IMR-90 (cell line): Measurements from ENCODE around the gene GABRG1. TPM values are rescaled to one million over a fixed set of nuclear protein-coding genes. Genes with fewer than 3 reads are reported as not detected.

Source experiments
- ATAC-seq: fragments of 200-7000 bp; cut with Tn5 transposase; 2 replicates; pipeline ENCODE4 v1.9.1; 2020; ENCODE audit warnings: low read depth, mild to moderate bottlenecking, moderate library complexity
- BruUV-seq: library from RNA; stranded (reverse); fragments of 400-500 nt; replicated peaks from 2 replicates; lab custom pipeline; 2021; lab: Mats Ljungman, UMichigan
- CTCF ChIA-PET: fragments of 300-600 bp; formaldehyde crosslinking; extraction: SDS; loops from one replicate; lab custom pipeline; 2021; ENCODE audit warnings: antibody characterized with exemption; lab: Yijun Ruan, JAX
- POLR2A ChIA-PET: fragments of 300-600 bp; sonication (Branson Sonifier 250); formaldehyde crosslinking; loops from one replicate; lab custom pipeline; 2022; ENCODE audit warnings: antibody characterized with exemption; ENCODE audit not compliant: unreplicated experiment; lab: Charles Lee
- DNase-seq: peaks from one replicate; pipeline ENCODE4 v3.0.0; 2013
- H2AFZ ChIP-seq: replicated peaks from 2 replicates; pipeline ENCODE3; 2013; ENCODE audit warnings: low read length, mild to moderate bottlenecking; ENCODE audit not compliant: poor library complexity
- H2AK5ac ChIP-seq: 2 replicates; pipeline ENCODE4 v1.6.1; 2013; ENCODE audit warnings: low read depth, low read length, inconsistent platforms
- H2AK9ac ChIP-seq: replicated peaks from 2 replicates; pipeline ENCODE3; 2013; ENCODE audit warnings: mild to moderate bottlenecking, low read depth, low read length, moderate library complexity; ENCODE audit not compliant: poor library complexity
- H2BK120ac ChIP-seq: 2 replicates; pipeline ENCODE4 v1.6.1; 2013; ENCODE audit warnings: low read depth, low read length, inconsistent platforms
- H2BK15ac ChIP-seq: 3 replicates; pipeline ENCODE4 v1.6.1; 2013; ENCODE audit warnings: low read depth, low read length, inconsistent platforms
- H2BK20ac ChIP-seq: 2 replicates; pipeline ENCODE4 v1.6.1; 2013; ENCODE audit warnings: low read depth, mild to moderate bottlenecking, inconsistent platforms, low read length, moderate library complexity
- H2BK5ac ChIP-seq: 2 replicates; pipeline ENCODE4 v1.6.1; 2013; ENCODE audit warnings: mild to moderate bottlenecking, low read depth, low read length, inconsistent platforms; ENCODE audit not compliant: poor library complexity, severe bottlenecking
- H3K14ac ChIP-seq: replicated peaks from 2 replicates; pipeline ENCODE4 v1.6.1; 2013; ENCODE audit warnings: low read depth, low read length, inconsistent platforms
- H3K18ac ChIP-seq: 2 replicates; pipeline ENCODE4 v1.6.1; 2013; ENCODE audit warnings: low read depth, low read length, control low read depth
- H3K23ac ChIP-seq: 2 replicates; pipeline ENCODE4 v1.6.1; 2013; ENCODE audit warnings: low read depth, low read length, inconsistent platforms
- H3K27ac ChIP-seq: 2 replicates; pipeline ENCODE4 v1.5.1; 2013; ENCODE audit warnings: mild to moderate bottlenecking, control low read depth, low read length; ENCODE audit not compliant: insufficient read depth
- H3K27me3 ChIP-seq: 2 replicates; pipeline ENCODE4 v1.6.1; 2013; ENCODE audit warnings: low read length; ENCODE audit not compliant: control insufficient read depth, insufficient read depth
- H3K36me3 ChIP-seq: 2 replicates; pipeline ENCODE4 v1.6.1; 2013; ENCODE audit warnings: low read length, mixed read lengths; ENCODE audit not compliant: control insufficient read depth, insufficient read depth
- H3K4ac ChIP-seq: 2 replicates; pipeline ENCODE4 v1.6.1; 2013; ENCODE audit warnings: low read depth, low read length, inconsistent platforms
- H3K4me1 ChIP-seq: 2 replicates; pipeline ENCODE4 v1.6.1; 2013; ENCODE audit warnings: low read length, mixed read lengths; ENCODE audit not compliant: control insufficient read depth, insufficient read depth
- H3K4me2 ChIP-seq: 2 replicates; pipeline ENCODE4 v1.6.1; 2013; ENCODE audit warnings: low read depth, mild to moderate bottlenecking, control low read depth, low read length, moderate library complexity
- H3K4me3 ChIP-seq: 2 replicates; pipeline ENCODE4 v1.5.1; 2013; ENCODE audit warnings: low read depth, mild to moderate bottlenecking, control low read depth, low read length, moderate library complexity; ENCODE audit not compliant: insufficient read depth
- H3K56ac ChIP-seq: 2 replicates; pipeline ENCODE4 v1.6.1; 2013; ENCODE audit warnings: low read length, inconsistent platforms; ENCODE audit not compliant: insufficient read depth; ENCODE audit errors: extremely low read depth
- H3K79me1 ChIP-seq, 2 experiments: 2 replicates each; pipeline ENCODE4 v1.6.1; 2013; ENCODE audit warnings: low read length in 2 of 2, inconsistent platforms in 1 of 2, low read depth in 1 of 2
- H3K9ac ChIP-seq: 2 replicates; pipeline ENCODE4 v1.6.1; 2013; ENCODE audit warnings: low read depth, low read length, control low read depth
- H3K9me1 ChIP-seq: 2 replicates; pipeline ENCODE4 v1.6.1; 2013; ENCODE audit warnings: low read length, inconsistent platforms; ENCODE audit not compliant: insufficient read depth
- H3K9me3 ChIP-seq: 2 replicates; pipeline ENCODE4 v1.6.1; 2013; ENCODE audit warnings: low read length; ENCODE audit not compliant: control insufficient read depth, insufficient read depth
- H4K20me1 ChIP-seq: 2 replicates; pipeline ENCODE4 v1.6.1; 2013; ENCODE audit warnings: low read length, inconsistent platforms; ENCODE audit not compliant: insufficient read depth
- H4K5ac ChIP-seq: 2 replicates; pipeline ENCODE4 v1.6.1; 2013; ENCODE audit warnings: mild to moderate bottlenecking, low read depth, low read length, control low read depth
- H4K8ac ChIP-seq, 2 experiments: 2 replicates each; pipeline ENCODE4 v1.6.1; 2013; ENCODE audit warnings: low read depth in 2 of 2, low read length in 2 of 2, control low read depth in 1 of 2, inconsistent platforms in 1 of 2
- H4K91ac ChIP-seq: 2 replicates; pipeline ENCODE4 v1.6.1; 2013; ENCODE audit warnings: low read depth, low read length, inconsistent platforms; ENCODE audit not compliant: insufficient read depth
- MAFK ChIP-seq: IDR thresholded peaks from 2 replicates; pipeline ENCODE4 v1.6.1; 2012; ENCODE audit warnings: low read depth, low read length, improper control_type of control experiment
- POLR2A ChIP-seq: IDR thresholded peaks from 2 replicates; pipeline ENCODE4 v1.6.1; 2012; ENCODE audit warnings: mild to moderate bottlenecking, low read depth, low read length
- RAD21 ChIP-seq: IDR thresholded peaks from 2 replicates; pipeline ENCODE4 v1.6.1; 2012; ENCODE audit warnings: low read length, improper control_type of control experiment
- RFX5 ChIP-seq: IDR thresholded peaks from 2 replicates; pipeline ENCODE4 v1.8.0; 2012; ENCODE audit warnings: low read depth, mild to moderate bottlenecking, low read length, moderate library complexity
- SMC3 ChIP-seq: fragments of 150-350 bp; IDR thresholded peaks from 2 replicates; pipeline ENCODE4 v1.6.1; 2016; ENCODE audit warnings: low read depth, mild to moderate bottlenecking, antibody characterized with exemption, low read length, moderate library complexity
- USF2 ChIP-seq: fragments of 150-350 bp; IDR thresholded peaks from 2 replicates; pipeline ENCODE4 v1.6.1; 2017; ENCODE audit warnings: mild to moderate bottlenecking, antibody characterized with exemption, low read length, low read depth
- dilution Hi-C: fragments of 300-500 bp; cut with HindIII; formaldehyde crosslinking; loops from one replicate; pipeline ENCODE4 v1.14.3; 2018; ENCODE audit warnings: low sequenced_read_pairs; ENCODE audit not compliant: unreplicated experiment
- in situ Hi-C: fragments of 300-500 bp; cut with MboI; formaldehyde crosslinking; loops from 3 replicates; pipeline ENCODE4 v1.14.3; 2019; ENCODE audit warnings: low sequenced_read_pairs, inconsistent platforms, mixed read lengths
- intact Hi-C: fragments of 100-400 bp; cut with micrococcal nuclease; formaldehyde crosslinking; loops from 2 replicates; pipeline ENCODE4 v1.10.0; 2022
- polyA plus RNA-seq, 3 experiments: library from polyadenylated mRNA; depleted of rRNA; stranded (reverse); fragments of >200 nt; gene quantifications; 2 replicates each; pipeline ENCODE4 v1.2.3, GENCODE V29; 2012; ENCODE audit warnings: low replicate concordance in 1 of 3
- total RNA-seq: library from RNA; depleted of rRNA; stranded (reverse); fragments of >200 nt; gene quantifications from 2 replicates; pipeline ENCODE4 v1.2.3, GENCODE V29; 2012

Gene GABRG1
- total and polyA plus RNA-seq, 2 of the 4 experiments (the other 2 are of a cell fraction), result not detected

GRCh38 chr4:46016306-46016705, 107.5 kb downstream of the GABRG1 start:
- no peak overlapping the region for H2AK9ac ChIP-seq
- no peaks in the 10 kb centered on the region for H4K20me1 ChIP-seq
- no peaks in the 10 kb centered on the region for H3K79me1 ChIP-seq
- H2BK20ac ChIP-seq, result no peak overlapping the region
- H2BK15ac ChIP-seq, result no peak overlapping the region
- no peak overlapping the region for H2AK5ac ChIP-seq
- H3K27me3 ChIP-seq, result no peaks in the 10 kb centered on the region
- TF ChIP-seq RAD21 (no peak), MAFK (no peak), USF2 (no peak), SMC3 (no peak), POLR2A (no peak), RFX5 (no peak)
- H3K18ac ChIP-seq, result no peak overlapping the region
- H3K9ac ChIP-seq, result no peak overlapping the region
- no peaks in the 10 kb centered on the region for H3K4me1 ChIP-seq
- DNase-seq (no peak), ATAC-seq (no peak)
- dilution Hi-C loops (no loop called here), intact Hi-C loops (no loop called here), in situ Hi-C loops (no loop called here)
- H4K5ac ChIP-seq, result no peak overlapping the region
- H3K23ac ChIP-seq, result no peak overlapping the region
- H2BK5ac ChIP-seq, result no peak overlapping the region
- ChIA-PET CTCF (no interaction called here), POLR2A (no interaction called here)
- H3K4ac ChIP-seq, result no peak overlapping the region
- BruUV-seq, result no TSS peak
- H3K56ac ChIP-seq, result no peak overlapping the region
- no peaks in the 10 kb centered on the region for H3K36me3 ChIP-seq
- no peaks in the 10 kb centered on the region for H3K9me1 ChIP-seq
- H4K8ac ChIP-seq, result no peak overlapping the region
- H4K91ac ChIP-seq, result no peak overlapping the region
- H3K4me3 ChIP-seq, result no peak overlapping the region
- 0 out of 2 replicates have a peak, but pooled peaks cover 5% of the 10 kb centered on the region for H3K9me3 ChIP-seq
- no peak overlapping the region for H3K14ac ChIP-seq
- no peak overlapping the region for H3K27ac ChIP-seq
- no peak overlapping the region for H3K4me2 ChIP-seq
- no peak overlapping the region for H2AFZ ChIP-seq
- H2BK120ac ChIP-seq, result no peak overlapping the region
